A204.1 (cell line): ENCODE measurements around the gene GALNT2.

Experiments
- FAIRE-seq: peaks from 2 replicates; lab custom pipeline; 2012; peaks lifted over from hg19 to GRCh38; lab: Jason Lieb, UNC

GALNT2 gene

DNA sequence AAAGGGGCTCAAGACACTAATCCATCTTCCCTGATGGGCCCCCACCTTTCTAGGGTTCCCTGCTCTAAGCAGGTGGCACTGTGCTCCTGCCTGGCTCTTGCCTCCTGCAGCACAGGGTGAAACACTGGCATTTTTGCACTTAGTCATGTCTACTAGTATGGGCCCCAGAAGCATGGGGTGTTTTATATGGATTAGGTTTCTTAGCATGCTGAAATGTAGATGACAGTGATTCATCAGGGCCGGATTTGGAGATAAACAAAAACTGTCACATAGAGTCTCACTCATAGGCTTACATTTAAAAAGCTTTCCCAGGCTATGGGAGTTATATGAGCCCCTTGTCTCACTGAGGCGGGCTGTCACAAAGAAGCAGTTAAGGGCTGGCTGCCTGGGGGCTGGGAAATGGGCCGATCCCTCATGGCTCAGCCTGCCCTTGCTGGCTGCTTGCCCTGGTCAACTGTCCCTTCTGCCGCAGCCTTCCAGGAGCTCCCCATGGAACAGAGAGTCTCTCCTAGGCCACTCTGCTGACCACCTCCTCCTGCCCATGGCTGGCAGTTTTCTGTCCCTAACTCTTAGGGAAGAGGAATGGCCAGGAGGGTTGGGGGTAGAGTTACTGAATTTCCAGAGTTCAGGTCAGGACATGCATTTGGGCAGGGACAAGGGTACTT lies 6.5 kb downstream of the GALNT2 start:
- FAIRE-seq, result no peak

DNA sequence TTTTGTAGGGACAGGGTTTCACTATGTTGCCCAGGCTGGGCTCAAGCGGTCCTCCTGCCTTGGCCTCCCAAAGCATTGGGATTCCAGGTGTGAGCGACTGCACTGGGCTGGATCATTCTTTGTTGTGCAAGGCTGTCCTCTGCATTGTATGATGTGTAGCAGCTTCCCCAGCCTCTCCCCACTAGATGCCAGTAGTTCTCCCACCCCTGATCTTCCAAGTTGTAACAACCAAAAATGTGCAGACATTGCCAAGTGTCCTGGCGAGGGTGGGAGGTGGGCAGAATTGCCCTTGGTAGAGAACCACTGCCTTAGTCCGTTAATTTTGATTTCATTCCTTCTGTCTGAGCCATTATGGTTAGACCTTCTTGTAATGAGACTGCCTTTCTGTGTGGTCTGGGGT lies 7.2 kb downstream of the GALNT2 start:
- no peak for FAIRE-seq

DNA sequence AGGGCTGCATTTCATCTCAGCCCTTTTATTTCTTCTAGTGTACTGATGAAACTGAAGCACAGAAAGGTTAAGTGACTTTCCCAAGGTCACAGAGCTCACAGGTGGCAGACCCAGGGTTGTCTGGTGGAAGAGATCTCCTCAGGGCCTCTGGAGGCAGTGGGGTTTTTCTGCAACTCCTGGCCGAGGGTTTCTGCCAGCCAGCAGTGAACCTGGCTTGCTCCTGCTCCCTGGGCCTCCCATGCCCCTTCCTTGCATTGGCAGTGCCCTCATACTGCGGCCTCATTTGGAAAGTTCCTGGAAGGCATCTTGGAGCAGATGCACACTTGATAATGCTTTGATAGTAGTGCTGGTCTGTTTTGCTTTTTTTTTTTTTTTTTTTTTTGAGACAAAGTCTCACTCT lies 7.7 kb downstream of the GALNT2 start:
- FAIRE-seq, result no peak

DNA sequence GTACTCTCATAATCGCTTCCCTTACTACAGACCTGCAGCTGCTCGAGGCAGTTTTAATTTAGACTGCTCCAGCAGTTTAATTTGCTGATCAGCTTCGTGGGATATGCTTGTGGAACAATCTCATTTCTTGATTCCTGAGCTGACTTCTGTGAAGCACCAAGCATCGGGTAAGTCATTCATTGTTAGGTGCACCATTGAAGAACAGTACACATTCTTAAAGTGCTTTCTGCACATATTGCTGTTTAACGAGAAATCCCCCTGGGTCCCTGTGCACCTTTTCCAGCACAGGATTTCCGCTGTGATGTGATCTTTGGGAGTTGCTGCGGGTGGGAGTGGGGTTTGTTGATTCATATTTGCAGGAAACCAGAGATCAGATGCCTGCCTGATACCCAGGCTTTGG lies 9.1 kb downstream of the GALNT2 start:
- no peak for FAIRE-seq

DNA sequence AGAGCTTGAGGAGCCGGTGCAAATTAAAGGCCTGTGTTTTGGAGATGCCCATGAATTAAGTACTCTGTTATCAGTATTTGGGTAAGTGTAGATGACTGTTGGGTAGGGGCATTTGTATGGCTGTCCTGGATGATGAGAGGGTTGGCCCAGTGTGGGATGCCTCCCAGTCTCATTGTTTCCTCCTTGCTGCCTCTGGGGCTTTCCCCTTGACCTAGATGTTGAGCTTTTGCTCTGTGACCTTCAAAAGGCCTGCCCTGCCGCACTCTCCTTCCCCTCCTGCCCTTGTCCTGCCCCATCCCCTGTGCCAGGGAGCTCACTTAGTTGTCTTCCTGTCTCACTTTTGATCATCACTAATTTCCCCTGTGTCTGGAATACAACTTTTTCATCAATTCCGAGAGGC lies 10.0 kb downstream of the GALNT2 start:
- no peak for FAIRE-seq

DNA sequence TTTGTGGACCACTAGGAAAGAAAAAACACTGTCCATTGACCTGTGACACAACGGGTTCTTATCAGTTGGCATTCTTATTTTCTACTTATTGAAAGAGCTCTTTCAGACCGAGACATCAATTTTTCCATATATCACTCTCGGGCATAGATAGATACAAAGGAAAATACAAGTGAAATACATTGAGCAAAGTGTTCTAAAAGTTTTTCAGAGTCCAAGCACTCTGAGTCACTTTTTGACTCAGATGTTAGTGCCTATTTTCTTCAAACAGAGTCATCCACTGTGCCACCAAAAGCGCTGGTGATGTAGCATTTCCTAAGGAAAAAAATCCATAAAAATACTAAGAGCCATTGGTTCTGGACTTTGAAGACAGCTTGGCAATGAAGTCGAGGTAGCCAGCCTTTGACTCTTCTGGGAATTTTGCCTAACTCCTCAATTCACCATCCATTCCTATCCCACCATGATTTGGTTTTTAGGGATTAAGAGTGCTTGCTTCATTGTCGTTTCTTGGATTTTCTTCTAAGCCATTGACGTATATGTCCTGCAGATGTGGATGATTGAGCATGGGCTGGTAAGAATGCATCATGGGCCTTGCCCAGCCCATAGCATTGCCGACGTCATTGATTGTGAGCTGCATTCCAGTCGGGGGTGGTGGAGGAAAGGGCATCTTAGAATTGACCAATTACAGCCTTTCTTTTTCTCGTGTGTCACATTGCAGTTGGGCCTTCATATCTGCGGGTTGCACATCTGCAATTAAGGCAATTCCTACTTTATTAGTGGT lies 10.6 kb downstream of the GALNT2 start:
- FAIRE-seq, result no peak

DNA sequence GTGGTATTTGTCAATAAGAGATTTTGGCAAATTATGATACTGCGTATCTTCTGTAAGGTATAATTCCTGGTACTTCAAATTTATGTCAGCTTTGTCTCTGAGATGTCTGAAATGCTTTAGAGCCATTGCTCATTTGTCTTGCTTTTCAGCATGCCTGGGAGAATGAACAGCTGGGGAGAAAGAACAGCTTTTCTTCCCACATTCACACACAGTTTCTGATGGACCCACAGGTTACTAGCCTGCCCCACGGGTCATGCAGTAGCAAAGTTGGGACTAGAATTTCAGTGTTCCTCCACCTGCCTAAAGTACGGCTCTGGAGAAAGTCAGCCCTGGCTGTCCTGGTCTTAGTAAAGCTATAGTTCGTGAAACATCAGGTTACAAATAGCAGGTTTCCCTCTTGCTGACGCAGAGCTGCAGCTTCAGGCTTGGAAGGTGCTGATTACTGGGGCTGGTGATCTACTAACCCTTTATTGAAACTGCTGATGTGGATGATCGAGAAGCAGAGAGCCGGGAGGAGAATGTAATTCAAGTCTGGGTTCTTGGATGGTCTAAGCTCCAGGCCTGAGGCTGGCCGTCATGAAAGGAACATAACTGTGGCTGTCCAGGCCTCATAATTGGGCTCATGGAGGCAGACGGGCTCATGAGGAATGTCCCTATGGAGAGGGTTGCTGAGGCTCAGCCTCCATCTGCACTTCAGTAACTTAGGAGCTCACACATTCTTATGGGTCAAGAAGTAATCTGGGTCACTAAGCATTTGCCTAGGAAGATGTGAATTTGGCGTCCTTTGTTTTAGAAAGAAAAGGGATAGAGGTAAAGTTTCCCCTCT lies 12.4 kb downstream of the GALNT2 start:
- FAIRE-seq, result no peak

DNA sequence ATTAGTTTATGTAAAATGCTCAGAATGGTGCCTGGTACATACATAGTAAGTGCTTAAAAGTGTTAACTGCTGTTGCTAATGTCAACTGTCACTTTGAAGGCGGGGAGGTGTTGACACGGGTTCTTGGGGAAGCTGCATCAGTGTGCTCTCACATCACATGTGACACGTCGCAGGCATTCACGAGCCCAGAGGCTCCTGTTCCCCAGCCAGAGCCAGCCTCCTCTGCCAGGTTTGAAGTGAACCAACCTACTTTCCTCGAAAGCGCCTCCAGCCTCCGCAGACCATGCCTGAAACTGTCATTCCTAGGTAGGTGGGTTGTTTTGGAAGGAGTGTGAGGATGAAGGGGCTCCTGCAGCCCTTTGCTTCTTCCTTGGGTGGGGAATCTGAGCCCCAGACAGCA lies 13.8 kb downstream of the GALNT2 start:
- FAIRE-seq, result no peak

DNA sequence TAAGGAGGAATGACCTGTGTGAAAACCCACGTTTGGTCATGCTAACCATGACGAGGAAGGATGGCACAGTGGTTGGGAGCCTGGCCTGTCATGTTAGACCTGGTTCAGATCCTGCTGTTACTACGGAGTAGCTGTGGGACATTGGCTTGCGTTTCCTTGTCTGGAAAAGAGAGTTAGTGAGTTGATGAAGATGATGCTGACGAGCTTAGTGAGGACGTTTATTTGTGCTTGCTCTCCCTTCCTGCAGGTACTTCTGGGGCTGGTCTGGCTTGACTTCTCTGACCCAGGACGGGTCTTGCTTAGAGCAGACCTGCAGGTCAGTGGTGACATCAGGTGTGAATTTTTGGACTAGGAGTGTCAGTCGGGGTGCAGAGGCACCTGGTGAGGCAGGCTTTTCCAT lies 14.7 kb downstream of the GALNT2 start:
- no peak for FAIRE-seq

DNA sequence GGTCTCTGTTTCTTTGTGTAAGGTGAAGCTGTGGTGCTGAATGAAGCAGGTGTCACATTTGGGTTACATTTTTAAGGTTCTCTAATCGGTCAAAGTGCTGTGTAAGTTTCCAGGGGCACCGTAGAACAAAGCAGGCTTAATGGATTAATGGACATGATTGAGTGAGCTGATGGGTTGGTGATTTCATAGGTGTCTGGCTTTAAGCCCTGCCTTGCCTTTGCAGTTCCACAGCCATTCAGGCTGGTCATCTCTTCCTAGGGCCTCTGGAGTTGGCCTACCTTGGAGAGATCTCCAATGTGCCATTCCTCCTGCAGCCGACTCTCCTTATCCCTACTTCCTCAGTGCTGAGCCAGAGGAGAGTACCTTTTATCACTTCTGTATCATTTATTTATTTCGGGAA lies 15.2 kb downstream of the GALNT2 start:
- FAIRE-seq, result no peak

DNA sequence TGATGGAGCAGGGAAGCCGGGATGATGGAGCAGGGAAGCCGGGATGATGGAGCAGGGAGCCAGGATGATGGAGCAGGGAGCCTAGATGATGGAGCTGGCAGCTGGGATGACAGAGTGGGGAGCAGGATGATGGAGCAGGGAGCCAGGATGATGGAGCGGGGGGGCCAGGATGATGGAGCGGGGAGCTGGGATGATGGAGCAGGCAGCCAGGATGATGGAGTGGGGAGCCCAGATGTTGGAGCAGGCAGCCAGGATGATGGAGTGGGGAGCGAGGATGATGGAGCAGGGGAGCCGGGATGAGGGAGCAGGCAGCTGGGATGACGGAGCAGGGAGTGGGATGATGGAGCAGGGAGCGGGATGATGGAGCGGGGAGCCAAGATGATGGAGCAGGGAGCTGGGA lies 16.0 kb downstream of the GALNT2 start:
- no peak for FAIRE-seq

DNA sequence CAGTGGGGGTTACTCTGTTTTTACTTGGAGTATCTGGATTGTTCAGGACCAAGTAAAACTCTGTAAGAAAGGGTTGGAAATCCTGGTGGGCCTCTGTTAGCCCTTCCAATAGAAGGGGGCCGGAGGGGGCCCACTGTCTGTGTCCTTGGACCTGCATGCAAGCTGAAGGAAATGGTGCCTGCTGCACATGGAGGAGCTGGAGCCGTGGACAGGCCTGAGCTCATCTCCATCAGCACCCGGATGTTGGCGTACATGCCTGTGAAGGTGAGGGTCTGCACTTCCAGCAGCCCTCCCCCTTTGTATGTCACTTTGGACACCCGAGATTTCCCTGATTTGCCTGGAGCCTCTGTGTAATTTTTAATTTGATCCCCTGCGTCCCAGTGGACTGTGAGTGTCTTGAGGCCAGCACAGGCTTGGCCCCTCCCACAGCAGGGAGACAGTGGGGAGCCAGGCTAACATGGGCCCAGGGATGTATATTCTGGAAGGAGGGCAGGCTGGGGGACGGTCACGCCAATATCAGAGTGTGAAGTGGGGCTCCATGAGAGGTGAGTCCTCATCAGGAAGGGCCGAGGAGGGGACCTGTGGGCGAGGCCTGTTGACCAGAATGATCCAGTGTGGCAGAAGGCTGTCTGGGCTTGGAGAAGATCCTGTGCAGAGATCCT lies 16.8 kb downstream of the GALNT2 start:
- no peak for FAIRE-seq

DNA sequence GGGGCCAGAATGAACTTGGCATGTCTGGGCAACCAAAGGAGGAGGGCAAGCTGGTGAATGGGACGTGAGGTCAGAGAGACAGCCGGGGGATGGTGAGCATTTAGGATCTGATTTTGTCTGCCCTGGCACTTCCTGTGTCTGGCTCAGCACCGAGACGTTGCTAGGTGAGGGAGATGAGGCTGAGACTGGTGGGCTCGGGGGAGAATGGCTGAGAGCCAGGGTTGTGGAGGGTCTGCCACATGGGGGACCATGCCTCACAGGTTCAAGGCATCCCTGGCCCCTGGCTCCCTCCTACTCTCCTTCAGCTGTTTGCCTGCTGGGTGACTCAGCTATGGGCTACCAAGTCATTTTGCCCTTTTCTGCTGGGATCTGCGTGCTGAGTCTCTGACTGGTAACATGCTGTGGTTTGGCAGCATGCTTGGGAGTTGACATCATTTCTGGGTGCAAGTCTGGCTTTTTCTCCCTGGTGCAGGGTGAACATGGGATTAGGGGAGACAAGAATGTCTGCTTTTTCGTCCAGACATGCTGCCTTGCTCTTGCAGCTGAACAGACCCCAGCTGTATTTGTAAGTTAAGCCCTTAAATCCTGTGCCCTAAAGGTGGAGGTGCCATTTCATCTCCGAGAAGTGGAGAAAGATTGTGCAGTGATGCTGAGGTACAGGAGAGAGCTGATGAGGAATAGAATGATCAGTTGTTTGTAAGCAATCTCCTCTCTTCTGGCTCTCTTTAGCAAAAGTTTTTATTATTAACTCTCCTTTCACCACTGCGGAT lies 17.6 kb downstream of the GALNT2 start:
- no peak for FAIRE-seq

DNA sequence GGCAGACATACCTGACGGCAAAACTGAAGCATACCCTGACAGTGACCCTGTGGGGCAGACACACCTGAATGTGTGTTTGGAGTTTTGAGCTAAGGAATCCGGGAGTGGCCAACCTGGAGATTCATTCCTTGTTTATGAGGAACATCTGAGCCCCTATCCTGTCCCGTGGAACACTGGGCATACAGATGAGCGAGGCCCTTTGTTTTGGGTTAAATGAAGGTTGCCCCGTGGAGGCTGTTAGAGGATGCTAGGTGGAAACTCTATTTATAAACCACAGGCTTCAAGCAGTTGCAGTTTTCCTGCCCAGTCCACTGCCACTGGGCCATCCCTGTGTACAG lies 18.1 kb downstream of the GALNT2 start:
- FAIRE-seq, result no peak

DNA sequence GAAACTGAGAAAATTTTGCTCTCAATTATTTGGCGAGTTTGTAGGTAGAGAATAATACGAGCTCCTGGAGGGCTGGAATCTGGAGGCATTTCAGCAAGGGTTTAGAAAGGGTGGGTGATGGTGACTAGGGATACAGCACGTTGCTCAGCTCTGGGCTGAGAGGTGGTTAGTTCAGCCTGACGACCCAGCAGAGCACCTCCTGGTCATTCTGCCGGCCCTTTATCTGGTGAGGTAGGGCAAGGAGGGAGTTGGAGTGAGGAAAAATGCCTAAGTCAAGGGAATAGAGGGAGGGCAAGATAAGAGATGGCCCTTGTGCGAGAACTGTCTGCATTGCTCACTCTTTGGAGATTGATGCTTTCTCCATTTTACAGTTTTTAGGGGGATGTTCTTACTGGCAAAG lies 19.1 kb downstream of the GALNT2 start:
- FAIRE-seq, result no peak

DNA sequence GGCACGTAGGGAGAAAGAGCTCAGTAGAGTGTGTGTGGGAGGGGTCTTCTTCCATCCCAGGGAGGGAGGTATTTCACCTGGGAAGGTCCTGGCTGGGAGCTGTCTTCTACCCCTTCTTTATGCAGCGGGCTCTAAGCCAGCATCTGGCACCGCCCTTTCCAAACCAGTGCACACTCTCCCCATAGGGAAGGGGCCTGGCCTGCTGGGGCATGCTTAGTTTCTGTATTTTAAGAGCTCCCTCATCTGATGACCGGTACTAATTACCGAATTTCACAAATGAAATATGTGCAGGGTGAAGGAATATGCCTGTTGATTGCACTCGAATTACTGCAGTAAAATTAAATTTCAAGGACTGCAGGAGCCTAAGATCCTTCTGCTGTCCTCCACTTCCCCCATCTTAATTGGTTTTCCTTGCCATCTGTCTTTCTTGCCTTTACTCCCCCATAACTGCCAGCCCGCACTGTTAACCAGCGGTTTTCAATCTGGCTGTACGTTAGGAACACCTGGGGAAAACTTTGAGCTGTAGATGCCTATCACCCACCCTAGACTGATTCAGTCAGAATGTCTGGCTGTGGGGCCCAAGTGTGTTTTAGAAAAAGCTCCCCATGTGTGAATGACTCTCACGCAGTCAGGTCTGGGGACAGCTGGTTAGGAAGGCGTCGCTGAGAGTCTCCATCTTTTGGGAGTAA lies 20.1 kb downstream of the GALNT2 start:
- FAIRE-seq, result no peak

DNA sequence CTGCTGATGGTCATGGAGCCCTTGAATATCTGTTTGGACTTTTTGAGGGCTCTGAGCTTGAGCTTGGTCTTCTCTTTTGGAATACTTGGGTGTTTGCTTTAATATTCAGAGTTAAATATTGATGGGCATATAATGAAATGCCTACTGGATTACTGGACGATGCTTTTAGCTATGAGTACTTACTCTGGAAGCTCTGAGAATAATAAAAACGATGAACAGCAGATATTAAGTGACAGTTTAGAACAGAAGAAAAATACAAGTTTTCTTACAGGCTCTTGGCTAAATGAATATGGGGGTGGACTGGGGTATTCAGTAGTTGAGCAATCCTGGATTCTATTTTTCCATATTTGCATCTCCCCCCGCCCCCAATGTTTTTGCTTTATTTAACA lies 20.7 kb downstream of the GALNT2 start:
- FAIRE-seq, result no peak

DNA sequence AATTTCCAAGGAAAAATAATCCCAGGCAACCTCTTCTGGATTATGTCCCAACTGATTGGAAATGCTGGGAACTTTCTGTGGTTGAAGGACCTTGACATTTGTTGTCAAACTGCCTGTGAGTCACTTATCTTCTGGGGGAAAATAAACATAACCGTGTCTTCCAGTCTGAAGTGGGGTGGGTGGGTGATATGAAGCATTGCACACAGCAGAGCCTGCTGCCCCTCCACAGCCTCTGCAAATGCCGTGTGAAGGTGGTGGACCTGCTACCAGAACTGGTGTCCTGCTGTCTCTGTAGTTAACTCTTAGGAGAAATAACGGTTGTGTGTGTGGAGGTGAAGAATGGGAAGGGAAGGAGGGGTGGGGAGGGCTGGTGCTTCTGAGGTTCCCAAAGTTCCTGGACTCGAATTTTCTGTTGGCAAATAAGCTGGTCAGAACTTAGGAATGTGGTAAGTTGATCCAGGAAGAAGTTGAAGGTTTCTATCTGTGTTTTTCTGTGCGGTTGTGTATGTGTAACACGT lies 23.2 kb downstream of the GALNT2 start:
- FAIRE-seq, result no peak

DNA sequence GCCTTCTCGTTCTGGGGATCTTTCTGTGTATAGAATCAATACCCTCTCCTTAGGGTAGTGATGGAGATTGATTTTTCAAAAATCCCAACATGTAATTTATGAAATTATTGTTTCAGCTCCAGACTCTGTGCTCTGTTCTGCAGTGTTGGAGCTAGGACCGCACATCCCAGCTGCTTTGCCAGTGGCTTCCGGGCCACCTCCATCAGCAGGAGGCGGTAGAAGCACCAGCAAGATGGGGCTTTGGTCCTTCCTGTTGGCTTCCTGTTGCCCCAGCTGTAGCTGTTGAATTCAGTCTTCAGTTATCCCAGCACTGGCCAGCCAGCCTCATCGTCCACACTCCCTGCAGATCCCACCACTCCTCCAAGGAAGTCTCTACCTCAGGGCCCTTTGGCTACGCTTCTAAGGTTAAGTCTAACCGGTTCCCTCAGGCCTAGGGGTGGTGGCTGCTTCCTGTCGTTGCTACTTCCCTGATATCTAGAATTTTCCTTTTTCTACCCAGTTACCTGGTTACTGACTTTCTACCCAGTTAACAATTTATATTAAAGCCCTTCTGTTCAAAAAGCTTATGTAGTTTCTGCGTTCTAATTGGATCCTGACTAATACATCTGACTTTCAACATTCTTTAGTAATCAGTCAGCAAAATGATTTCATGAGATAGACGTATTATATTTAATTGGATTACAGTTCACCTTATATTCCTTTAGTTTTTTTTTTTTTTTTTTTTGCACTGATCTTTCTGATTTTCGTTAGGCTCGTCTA lies 24.6 kb downstream of the GALNT2 start:
- no peak for FAIRE-seq

DNA sequence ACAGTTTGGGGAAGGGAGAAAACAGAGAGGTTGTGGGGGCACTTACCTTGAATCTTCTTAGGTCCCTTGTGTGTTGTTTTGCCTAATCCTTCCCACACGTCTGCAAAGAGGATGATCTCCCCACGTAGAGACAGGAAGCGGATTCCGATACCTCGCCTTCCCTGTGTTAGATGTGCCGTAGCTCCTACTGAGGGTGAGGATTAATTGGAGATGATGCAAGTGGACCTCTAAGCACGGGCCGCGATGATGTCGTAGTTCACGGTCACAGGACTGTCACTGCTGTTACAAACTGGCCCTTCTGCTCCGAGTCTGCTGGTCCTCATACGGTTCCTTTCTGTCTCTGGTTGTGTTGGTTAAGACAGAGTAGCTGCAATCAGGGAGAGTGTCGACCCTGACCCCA lies 27.7 kb downstream of the GALNT2 start:
- FAIRE-seq, result no peak

DNA sequence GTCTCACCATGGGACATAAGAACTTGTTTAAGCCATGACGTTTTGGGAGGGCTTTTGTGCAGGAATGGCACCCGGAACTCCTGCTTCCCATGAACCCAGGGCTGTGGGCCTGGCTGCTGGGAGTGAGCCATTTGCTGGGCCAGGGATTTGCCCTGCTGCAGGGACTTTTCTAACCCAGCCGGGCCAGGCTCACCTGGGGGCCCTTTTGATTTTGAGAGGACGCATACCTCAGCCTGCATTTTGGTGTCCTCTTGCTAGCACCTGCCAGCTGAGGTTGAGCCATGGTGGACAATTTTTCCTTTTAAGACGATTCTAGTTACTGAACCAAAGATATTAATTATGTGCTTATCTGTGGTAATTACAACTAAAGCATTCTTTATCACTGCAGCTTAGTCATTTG lies 28.9 kb downstream of the GALNT2 start:
- no peak for FAIRE-seq
